Tibial nerve (tissue), 4 donors: ENCODE measurements around the gene XCR1. TPM values are rescaled to one million over a fixed set of nuclear protein-coding genes. Genes with fewer than 3 reads are reported as not detected.

Source experiments
- DNase-seq, 2 donors: peaks; one replicate each; pipeline ENCODE4 v3.0.0-alpha.2; 2019; ENCODE audit warnings: low spot score in 2 of 2
- H3K27ac ChIP-seq, 4 donors: fragments of 200-600 bp; sonication (generic) in 3 of 4; one replicate each; pipeline ENCODE4 v1.5.1; 2017 to 2019; ENCODE audit warnings: mild to moderate bottlenecking in 1 of 4
- H3K27me3 ChIP-seq, 2 donors: fragments of 200-600 bp; sonication (generic) in 1 of 2; one replicate each; pipeline versions ENCODE4 v1.5.1 to v1.6.0; 2017 to 2019
- H3K36me3 ChIP-seq, 3 donors: fragments of 200-600 bp; sonication (generic); one replicate each; pipeline ENCODE4 v1.5.1; 2018 to 2019
- H3K4me1 ChIP-seq, 4 donors: fragments of 200-600 bp; sonication (generic) in 3 of 4; one replicate each; pipeline ENCODE4 v1.5.1; 2017 to 2019
- H3K4me3 ChIP-seq, 4 donors: fragments of 200-600 bp; sonication (generic) in 3 of 4; one replicate each; pipeline ENCODE4 v1.5.1; 2017 to 2019; ENCODE audit warnings: mild to moderate bottlenecking in 1 of 4, moderate library complexity in 1 of 4
- H3K9me3 ChIP-seq, 4 donors: fragments of 200-600 bp; sonication (generic) in 3 of 4; one replicate each; pipeline ENCODE4 v1.5.1; 2017 to 2019
- CTCF ChIP-seq, 5 experiments: fragments of 200-600 bp in 3 of 5; fragments of 450-650 bp in 2 of 5; sonication (generic) in 3 of 5; IDR thresholded peaks; one replicate each; pipeline ENCODE4 v1.5.1; 2016 to 2019; ENCODE audit warnings: antibody characterized with exemption in 5 of 5, mild to moderate bottlenecking in 3 of 5, moderate library complexity in 2 of 5
- EP300 ChIP-seq, 2 donors: sonication (generic); formaldehyde crosslinking; IDR thresholded peaks; one replicate each; pipeline ENCODE4 v1.6.1; 2017; ENCODE audit warnings: antibody characterized with exemption in 2 of 2, mild to moderate bottlenecking in 1 of 2
- POLR2A ChIP-seq, 2 donors: fragments of 450-650 bp; IDR thresholded peaks; one replicate each; pipeline ENCODE4 v1.6.1; 2017; ENCODE audit warnings: antibody characterized with exemption in 2 of 2, mild to moderate bottlenecking in 2 of 2, moderate library complexity in 2 of 2
- WGBS, 2 donors: methylation state at CpG; one replicate each; pipeline ENCODE4 v1.1.5; 2018; 5-methylcytosine and 5-hydroxymethylcytosine counted together
- total RNA-seq, 4 donors: library from RNA; depleted of rRNA; stranded (reverse); fragments of >200 nt; gene quantifications; one replicate each; pipeline ENCODE4 v1.1.0, GENCODE V29; 2016

The XCR1 gene
- total RNA-seq, 4 donors from 2014 or later, result not detected

- H3K36me3 ChIP-seq, result peaks cover 0 to 93% (median 13%) of the 10 kb centered on the region in 3 donors
Observed at GRCh38 chr3:45980229-45980813, 47.0 kb downstream of the XCR1 start.

GRCh38 chr3:45979378-45979777 lies 47.9 kb downstream of the XCR1 start:
- H3K4me1 ChIP-seq, result peaks cover 0 to 5% (median 0%) of the 10 kb centered on the region in 4 donors
- no peak overlapping the region for H3K4me3 ChIP-seq
- DNase-seq, result no peak
- 84 to 98% methylated on average over 4 of the region's 4 CpGs for WGBS, 2 donors
- no peaks in the 10 kb centered on the region for H3K9me3 ChIP-seq
- peak overlapping the region in 1 of 4 donors; percentile 15 for H3K27ac ChIP-seq
- TF ChIP-seq EP300 (IDR thresholded peaks at IDR 0.05), result no peak
- no peak for TF ChIP-seq POLR2A (IDR thresholded peaks at IDR 0.05)
- TF ChIP-seq CTCF (IDR thresholded peaks at IDR 0.05), result no peak
- peaks cover 0 to 97% (median 13%) of the 10 kb centered on the region in 3 donors for H3K36me3 ChIP-seq
- H3K27me3 ChIP-seq, result no peaks in the 10 kb centered on the region

More at GRCh38 chr3:45980229-45980813, 47.0 kb downstream of the XCR1 start:
- H3K27me3 ChIP-seq, result no peaks in the 10 kb centered on the region
- TF ChIP-seq POLR2A (IDR thresholded peaks at IDR 0.05) (no peak), CTCF (IDR thresholded peaks at IDR 0.05) (no peak), EP300 (IDR thresholded peaks at IDR 0.05) (no peak)
- H3K27ac ChIP-seq, result no peak overlapping the region
- H3K4me1 ChIP-seq, result peaks cover 0 to 13% (median under 1%) of the 10 kb centered on the region in 4 donors
- H3K4me3 ChIP-seq, result no peak overlapping the region
- 80 to 85% methylated on average over 7 of the region's 7 CpGs for WGBS, 2 donors
- no peak for DNase-seq
- no peaks in the 10 kb centered on the region for H3K9me3 ChIP-seq

- Histone ChIP-seq H3K36me3 (peaks cover 0 to 97% (median 13%) of the 10 kb centered on the region in 3 donors), H3K27me3 (no peaks in the 10 kb centered on the region), H3K27ac (no peak overlapping the region), H3K4me1 (no peaks in the 10 kb centered on the region), H3K4me3 (no peak overlapping the region), H3K9me3 (no peaks in the 10 kb centered on the region)
- TF ChIP-seq EP300 (IDR thresholded peaks at IDR 0.05), result no peak
- no peak for TF ChIP-seq POLR2A (IDR thresholded peaks at IDR 0.05)
- no peak for TF ChIP-seq CTCF (IDR thresholded peaks at IDR 0.05)
- whole genome bisulfite sequencing, 2 donors, result 86 to 95% methylated on average over 5 of the region's 5 CpGs
- no peak for DNase-seq
Observed at GRCh38 chr3:45978006-45978761, 49.1 kb downstream of the XCR1 start.

GRCh38 chr3:45976191-45977091 lies 50.8 kb downstream of the XCR1 start:
- peaks cover 0 to 95% (median 18%) of the 10 kb centered on the region in 3 donors for H3K36me3 ChIP-seq
- H3K4me3 ChIP-seq, result no peak overlapping the region
- H3K9me3 ChIP-seq, result no peaks in the 10 kb centered on the region
- H3K27me3 ChIP-seq, result no peaks in the 10 kb centered on the region
- no peaks in the 10 kb centered on the region for H3K4me1 ChIP-seq
- 82 to 84% methylated on average over 6 of the region's 6 CpGs for WGBS, 2 donors
- DNase-seq, result no peak
- no peak overlapping the region for H3K27ac ChIP-seq
- TF ChIP-seq CTCF (IDR thresholded peaks at IDR 0.05) (no peak), EP300 (IDR thresholded peaks at IDR 0.05) (no peak), POLR2A (IDR thresholded peaks at IDR 0.05) (no peak)
